ENCODE measurements around the gene VSIR.

Gene VSIR

DNA sequence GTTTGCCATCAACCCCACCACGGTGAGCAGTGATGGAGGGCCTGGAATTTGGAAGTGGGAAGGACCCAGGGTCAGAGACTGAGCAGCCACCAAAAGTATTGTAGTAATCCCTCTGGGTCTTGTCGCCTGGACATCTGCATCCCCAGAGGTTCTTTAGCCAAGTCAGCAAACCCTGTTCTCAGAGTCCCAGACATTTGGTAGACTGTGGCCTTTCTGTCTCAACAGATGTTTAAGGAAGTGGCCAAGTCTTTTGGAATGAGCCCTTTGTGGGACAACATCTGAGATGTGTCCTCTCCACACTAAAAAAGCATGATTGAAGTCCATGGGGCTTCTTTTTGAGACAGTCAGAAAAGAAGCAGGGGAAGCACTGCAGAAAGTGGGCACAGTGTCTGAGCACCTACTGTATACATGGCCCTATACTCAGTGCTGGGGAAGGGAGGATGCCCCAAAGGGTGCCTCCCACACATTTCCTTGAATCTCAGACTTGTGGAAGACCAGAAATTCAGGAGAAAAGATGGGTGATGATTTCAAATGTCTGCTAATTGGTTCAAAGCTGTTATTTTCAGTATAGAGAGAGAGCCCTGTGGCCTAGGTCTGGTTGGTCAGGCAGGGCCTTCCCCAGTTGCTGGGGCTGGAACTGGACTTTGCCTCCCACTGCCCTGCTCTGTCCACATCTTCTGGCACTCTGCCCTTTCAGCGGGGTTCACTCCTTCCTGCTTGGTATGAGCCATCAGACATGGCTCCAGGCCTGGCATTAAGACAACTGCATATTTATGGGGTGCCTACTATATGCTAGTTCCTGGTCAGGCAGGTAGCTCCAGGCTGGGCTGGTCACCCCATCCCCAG lies 26.5 kb upstream of the VSIR start:
- Mint-ChIP-seq H3K27me3 (ENCODE audit: low read depth) (peaks cover 12% of the 10 kb centered on the region), H3K9me3 (no peaks in the 10 kb centered on the region), H3K36me3 (ENCODE audit: low read depth) (no peaks in the 10 kb centered on the region), H3K4me3 (no peak overlapping the region), H3K4me1 (ENCODE audit: low read depth) (peaks cover 5% of the 10 kb centered on the region), H3K27ac (no peak overlapping the region)

DNA sequence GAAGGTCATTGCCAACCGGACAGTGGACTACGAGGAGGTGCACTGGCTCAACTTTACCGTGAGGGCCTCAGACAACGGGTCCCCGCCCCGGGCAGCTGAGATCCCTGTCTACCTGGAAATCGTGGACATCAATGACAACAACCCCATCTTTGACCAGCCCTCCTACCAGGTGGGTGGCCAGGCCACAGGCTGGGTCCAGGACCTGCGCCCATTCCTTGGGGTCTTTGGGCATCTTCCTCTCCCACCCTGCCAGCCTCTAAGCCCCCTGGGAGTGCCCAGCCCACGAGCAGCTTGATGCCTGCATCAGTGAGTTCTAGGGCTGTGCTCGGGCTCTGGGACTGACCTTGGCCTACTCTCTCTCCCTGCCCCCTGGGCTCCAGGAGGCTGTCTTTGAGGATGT lies 25.8 kb upstream of the VSIR start:
- Mint-ChIP-seq H3K36me3 (ENCODE audit: low read depth) (no peaks in the 10 kb centered on the region), H3K9me3 (no peaks in the 10 kb centered on the region), H3K27ac (no peak overlapping the region), H3K27me3 (ENCODE audit: low read depth) (peaks cover 6% of the 10 kb centered on the region), H3K4me3 (no peak overlapping the region), H3K4me1 (ENCODE audit: low read depth) (peaks cover 5% of the 10 kb centered on the region)

DNA sequence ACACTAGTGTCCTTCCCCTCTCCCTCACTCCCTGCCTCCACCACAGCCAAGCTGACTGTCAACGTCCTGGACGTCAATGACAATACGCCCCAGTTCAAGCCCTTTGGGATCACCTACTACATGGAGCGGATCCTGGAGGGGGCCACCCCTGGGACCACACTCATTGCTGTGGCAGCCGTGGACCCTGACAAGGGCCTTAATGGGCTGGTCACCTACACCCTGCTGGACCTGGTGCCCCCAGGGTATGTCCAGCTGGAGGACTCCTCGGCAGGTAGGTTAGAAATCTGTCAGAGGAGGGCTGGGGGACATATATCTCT lies 24.9 kb upstream of the VSIR start:
- H3K4me3 Mint-ChIP-seq = no peak overlapping the region

DNA sequence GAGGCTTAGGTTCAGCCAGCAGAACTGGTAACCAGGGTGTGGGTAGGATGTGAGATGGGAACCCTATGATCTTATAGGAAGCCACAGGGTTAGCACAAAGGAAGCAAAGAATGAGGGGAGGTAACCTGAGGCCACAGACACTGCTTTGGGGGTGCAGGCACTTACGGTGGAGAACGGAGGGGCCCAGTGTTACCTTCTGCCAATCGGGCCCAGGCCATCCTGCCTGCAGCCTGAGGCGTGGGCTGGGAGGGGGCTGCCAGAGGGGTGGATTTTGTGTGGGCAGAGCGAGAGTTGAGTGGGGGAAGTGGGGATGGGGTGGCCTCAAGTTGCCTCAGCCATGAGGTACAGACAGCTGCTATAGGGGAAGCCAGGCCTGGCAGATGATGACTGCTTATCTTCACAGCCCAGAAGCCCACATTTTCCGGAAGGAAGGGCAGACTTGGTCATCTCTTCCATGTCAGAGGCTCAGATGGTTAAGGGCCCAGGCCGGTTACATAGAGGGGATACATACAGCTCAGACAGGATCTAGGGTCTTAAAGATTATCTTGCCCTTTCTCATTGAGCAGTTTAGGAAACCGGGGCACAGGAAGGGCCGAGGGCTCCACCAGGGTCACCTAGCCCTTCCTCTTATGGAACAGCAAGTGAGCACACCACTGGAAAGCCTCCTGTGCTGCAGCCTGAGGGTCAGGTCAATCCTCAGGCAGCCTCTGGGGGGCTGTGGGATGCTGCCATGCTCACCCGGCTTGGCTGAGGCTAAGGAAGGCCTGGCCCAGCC lies 24.4 kb upstream of the VSIR start:
- no peak overlapping the region for H3K4me3 Mint-ChIP-seq
- H3K27me3 Mint-ChIP-seq (ENCODE audit: low read depth) = peaks cover 4% of the 10 kb centered on the region
- no peaks in the 10 kb centered on the region for H3K36me3 Mint-ChIP-seq (ENCODE audit: low read depth)
- H3K27ac Mint-ChIP-seq = no peak overlapping the region
- no peaks in the 10 kb centered on the region for H3K9me3 Mint-ChIP-seq
- H3K4me1 Mint-ChIP-seq (ENCODE audit: low read depth) = peaks cover 5% of the 10 kb centered on the region

More for the DNA sequence above, 24.9 kb upstream of the VSIR start:
- Mint-ChIP-seq H3K4me1 (ENCODE audit: low read depth) (peaks cover 5% of the 10 kb centered on the region), H3K27ac (no peak overlapping the region), H3K9me3 (no peaks in the 10 kb centered on the region), H3K27me3 (ENCODE audit: low read depth) (peaks cover 4% of the 10 kb centered on the region), H3K36me3 (ENCODE audit: low read depth) (no peaks in the 10 kb centered on the region)

DNA sequence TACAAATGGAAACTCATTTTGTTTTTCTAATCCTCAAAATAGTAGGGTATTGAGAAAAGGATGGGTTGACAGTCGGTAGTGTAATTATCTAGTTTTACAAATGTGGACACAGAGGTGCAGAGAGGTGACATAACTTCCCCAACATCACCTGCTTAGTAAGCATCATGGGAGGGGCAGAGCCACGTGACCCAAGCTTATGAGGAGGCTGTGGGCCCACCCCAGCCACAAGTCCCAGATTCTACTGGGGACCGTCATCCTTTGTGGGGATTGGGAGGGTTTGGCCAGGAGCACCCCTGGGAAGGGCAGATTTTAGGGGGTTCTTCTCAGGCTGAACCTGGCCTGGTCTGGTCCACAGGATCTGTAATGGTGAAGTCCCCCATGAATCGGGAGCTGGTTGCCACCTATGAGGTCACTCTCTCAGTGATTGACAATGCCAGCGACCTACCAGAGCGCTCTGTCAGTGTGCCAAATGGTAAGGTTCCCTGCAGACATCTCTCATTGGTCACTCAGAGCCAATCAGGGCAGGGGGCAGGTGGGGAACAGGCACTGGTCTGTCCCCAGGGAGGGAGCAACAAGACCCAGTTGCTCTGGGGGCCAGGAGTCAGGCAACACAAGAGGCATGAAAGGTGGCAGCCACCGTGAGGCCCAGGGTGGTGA lies 23.6 kb upstream of the VSIR start:
- H3K36me3 Mint-ChIP-seq (ENCODE audit: low read depth) = no peaks in the 10 kb centered on the region
- H3K27me3 Mint-ChIP-seq (ENCODE audit: low read depth) = peaks cover 4% of the 10 kb centered on the region
- H3K4me3 Mint-ChIP-seq = no peak overlapping the region
- no peaks in the 10 kb centered on the region for H3K9me3 Mint-ChIP-seq
- H3K27ac Mint-ChIP-seq = no peak overlapping the region
- H3K4me1 Mint-ChIP-seq (ENCODE audit: low read depth) = peaks cover 5% of the 10 kb centered on the region

DNA sequence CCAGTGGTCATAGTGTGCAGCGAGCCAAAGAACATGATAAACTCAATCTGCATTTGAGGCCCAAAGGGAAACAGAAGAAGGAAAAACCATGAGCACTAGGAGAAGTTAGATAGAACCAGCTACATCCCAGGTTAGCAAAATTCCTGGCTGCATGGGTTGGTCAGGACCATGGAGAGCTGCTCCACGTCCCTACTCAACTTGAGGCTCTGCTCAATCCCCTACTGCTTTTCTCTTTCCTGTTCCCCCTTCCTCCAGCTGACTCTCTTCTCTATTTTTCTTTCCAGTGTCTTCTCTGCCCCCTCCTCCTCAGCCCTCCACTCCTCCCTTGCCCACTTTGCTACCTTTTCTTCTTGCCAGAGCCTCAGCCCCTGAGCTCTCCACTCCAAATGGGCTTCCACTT lies 21.9 kb upstream of the VSIR start:
- Mint-ChIP-seq H3K4me1 (ENCODE audit: low read depth) (peaks cover 10% of the 10 kb centered on the region), H3K36me3 (ENCODE audit: low read depth) (no peaks in the 10 kb centered on the region), H3K27ac (no peak overlapping the region), H3K9me3 (no peaks in the 10 kb centered on the region), H3K4me3 (no peak overlapping the region), H3K27me3 (ENCODE audit: low read depth) (no peaks in the 10 kb centered on the region)

DNA sequence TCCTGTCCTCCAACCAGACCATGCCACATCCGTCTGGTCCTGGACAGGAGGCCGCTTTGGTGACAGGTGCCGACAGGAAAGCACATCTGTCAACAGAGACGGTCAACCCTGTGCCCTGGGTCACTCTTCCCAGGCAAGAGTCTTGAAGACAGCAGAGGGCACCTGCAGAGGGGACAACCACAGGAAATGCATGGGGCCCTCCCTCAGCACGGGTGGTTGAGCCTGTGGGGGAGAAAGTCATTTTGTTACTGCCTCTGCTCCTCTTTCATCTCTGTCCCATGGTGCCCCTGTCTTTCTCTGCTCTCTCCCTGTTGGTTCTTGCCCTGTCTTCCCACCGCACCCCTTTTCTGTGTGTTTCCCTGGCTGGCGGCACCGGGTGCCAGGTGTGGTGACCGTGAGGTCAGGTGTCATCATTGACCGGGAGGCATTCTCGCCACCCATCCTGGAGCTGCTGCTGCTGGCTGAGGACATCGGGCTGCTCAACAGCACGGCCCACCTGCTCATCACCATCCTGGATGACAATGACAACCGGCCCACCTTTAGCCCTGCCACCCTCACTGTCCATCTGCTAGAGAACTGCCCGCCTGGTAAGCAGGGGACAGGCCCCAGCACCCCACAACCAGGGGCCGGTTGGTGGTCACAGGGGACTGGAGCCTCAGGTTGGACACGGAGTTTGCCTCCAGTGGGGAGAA lies 17.6 kb upstream of the VSIR start:
- Mint-ChIP-seq H3K9me3 (no peaks in the 10 kb centered on the region), H3K4me3 (no peak overlapping the region), H3K4me1 (ENCODE audit: low read depth) (peaks cover 5% of the 10 kb centered on the region), H3K27ac (no peak overlapping the region), H3K36me3 (ENCODE audit: low read depth) (no peaks in the 10 kb centered on the region), H3K27me3 (ENCODE audit: low read depth) (no peaks in the 10 kb centered on the region)

DNA sequence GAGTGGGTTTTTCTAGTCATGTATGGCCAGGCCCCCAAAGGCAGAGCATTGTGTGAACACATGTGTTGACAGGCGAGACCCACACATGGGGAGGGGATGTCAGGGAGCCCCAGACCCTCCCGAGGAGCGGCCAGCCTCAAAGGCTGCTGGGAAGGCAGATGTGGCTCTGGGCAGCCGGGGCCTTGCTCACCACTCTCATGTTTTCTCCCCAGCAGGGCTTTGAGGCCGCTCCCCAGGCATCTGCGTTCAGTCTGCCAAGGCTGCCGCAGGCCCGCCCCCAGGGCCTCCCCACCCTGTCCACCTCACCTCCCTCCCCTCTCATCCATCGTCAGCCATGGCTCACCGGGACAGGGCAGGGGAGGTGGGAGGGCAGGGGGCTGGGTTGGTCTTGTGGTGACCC lies 16.6 kb upstream of the VSIR start:
- Mint-ChIP-seq H3K9me3 (no peaks in the 10 kb centered on the region), H3K27ac (no peak overlapping the region), H3K4me3 (no peak overlapping the region), H3K36me3 (ENCODE audit: low read depth) (no peaks in the 10 kb centered on the region), H3K4me1 (ENCODE audit: low read depth) (peaks cover 5% of the 10 kb centered on the region), H3K27me3 (ENCODE audit: low read depth) (no peaks in the 10 kb centered on the region)

DNA sequence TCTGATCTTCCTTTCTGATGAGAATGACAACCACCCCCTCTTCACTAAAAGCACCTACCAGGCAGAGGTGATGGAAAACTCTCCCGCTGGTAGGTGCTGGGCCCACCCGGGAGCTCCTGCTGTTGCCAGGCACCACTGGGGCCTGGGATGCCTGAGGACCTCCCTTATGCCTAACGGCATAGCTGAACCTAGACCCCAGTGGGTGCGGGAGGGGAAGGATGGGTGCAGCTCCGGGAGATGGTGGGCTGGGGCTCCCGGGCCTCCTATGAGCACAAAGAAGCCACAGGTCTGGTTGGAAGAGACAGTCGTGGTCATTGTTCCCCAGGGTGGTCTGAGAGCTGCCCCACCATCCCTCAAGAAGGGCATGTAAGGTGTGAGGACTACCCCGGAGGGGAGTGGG lies 15.6 kb upstream of the VSIR start:
- Mint-ChIP-seq H3K4me3 (no peak overlapping the region), H3K9me3 (no peaks in the 10 kb centered on the region), H3K27ac (no peak overlapping the region), H3K36me3 (ENCODE audit: low read depth) (no peaks in the 10 kb centered on the region), H3K27me3 (ENCODE audit: low read depth) (no peaks in the 10 kb centered on the region), H3K4me1 (ENCODE audit: low read depth) (peaks cover 5% of the 10 kb centered on the region)

DNA sequence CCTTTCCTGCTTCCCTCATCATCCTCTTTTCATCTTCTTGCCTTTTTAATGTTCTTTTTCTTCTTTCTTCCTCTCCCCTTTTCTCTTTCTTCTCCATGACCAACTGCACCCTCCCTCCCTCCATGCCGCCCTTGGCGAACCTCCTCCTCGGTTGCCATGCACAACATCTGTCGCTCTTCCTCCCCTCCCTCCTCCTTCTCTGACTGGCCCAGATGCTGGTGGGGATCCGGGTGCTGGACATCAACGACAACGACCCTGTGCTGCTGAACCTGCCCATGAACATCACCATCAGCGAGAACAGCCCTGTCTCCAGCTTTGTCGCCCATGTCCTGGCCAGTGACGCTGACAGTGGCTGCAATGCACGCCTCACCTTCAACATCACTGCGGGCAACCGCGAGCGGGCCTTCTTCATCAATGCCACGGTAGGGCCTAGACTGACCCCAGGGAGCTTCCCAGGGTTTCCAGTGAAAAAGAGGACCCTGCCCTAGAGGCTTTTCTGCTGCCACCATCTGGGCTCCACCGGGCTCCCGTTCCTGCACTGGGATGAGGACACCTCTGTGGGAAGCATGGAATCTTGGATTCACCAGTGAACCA lies 11.5 kb upstream of the VSIR start:
- no peak overlapping the region for H3K4me3 Mint-ChIP-seq
- H3K27ac Mint-ChIP-seq = no peak overlapping the region
- H3K27me3 Mint-ChIP-seq (ENCODE audit: low read depth) = no peaks in the 10 kb centered on the region
- no peaks in the 10 kb centered on the region for H3K9me3 Mint-ChIP-seq
- H3K4me1 Mint-ChIP-seq (ENCODE audit: low read depth) = peaks cover 13% of the 10 kb centered on the region
- H3K36me3 Mint-ChIP-seq (ENCODE audit: low read depth) = no peaks in the 10 kb centered on the region

DNA sequence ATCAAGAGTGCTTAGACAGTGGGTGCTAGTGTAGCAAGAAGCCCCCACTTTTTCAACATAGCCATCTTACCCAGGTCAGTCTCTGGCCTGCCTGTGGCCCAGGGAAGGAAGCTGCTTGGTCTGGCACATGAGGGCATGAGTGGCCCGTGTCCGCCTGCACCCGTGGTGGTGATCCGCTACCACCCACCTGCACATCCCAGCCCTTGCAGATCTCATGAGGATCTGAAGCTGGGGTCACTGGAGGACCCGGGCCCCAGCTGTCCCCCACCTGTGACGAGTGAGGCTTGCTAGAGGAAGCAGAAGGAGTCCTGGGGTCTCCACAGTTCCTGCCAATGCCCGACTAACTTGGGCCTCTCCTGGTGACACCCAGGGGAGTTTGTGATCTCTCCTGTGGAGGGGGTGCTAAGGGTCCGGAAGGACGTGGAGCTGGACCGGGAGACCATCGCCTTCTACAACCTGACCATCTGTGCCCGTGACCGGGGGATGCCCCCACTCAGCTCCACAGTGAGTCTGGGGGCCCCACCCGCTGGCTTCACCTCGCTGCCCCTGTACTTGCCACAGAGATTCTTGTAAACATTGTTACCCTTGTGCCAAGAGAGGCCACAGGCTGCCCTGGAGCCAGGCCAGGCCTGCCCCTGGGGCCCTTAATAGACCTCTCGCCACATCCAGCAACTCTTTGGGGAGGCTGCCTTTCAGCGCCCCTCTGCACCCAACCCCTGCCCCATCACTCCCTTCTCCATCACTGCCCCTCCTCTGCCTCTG lies 10.8 kb upstream of the VSIR start:
- Mint-ChIP-seq H3K27me3 (ENCODE audit: low read depth) (no peaks in the 10 kb centered on the region), H3K36me3 (ENCODE audit: low read depth) (no peaks in the 10 kb centered on the region), H3K9me3 (no peaks in the 10 kb centered on the region), H3K4me1 (ENCODE audit: low read depth) (peaks cover 15% of the 10 kb centered on the region), H3K27ac (no peak overlapping the region), H3K4me3 (no peak overlapping the region)

DNA sequence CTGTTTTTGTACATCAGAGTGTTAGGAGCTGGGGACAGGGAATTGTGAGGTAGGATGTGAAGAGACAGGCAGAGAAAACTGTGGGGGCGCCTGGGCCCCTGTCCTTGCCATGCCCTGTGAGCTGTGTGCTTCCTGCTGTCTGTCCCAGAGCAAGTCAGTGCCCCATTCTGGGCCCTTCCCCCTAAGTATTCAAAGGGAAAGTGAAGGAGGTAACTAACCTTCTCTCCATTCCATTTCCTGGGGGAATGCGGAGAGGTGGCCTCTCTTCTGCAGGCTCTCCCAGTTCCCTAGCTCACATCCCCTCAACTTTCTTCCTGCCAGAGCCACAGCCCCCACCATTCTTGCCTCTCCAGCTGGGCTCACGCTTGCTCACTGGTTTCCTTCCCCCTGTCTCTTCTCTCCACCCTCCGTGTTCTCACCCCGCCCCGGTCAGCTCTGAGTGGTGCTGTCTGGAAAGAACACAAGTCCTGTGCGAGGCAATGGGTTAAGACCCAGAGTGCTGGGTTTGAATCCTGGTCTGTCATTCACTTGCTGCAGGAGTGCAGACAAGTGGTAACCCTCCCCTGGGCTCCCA lies 9.7 kb upstream of the VSIR start:
- Mint-ChIP-seq H3K9me3 (no peaks in the 10 kb centered on the region), H3K36me3 (ENCODE audit: low read depth) (no peaks in the 10 kb centered on the region), H3K4me1 (ENCODE audit: low read depth) (peaks cover 15% of the 10 kb centered on the region), H3K27me3 (ENCODE audit: low read depth) (no peaks in the 10 kb centered on the region), H3K27ac (no peak overlapping the region), H3K4me3 (no peak overlapping the region)

DNA sequence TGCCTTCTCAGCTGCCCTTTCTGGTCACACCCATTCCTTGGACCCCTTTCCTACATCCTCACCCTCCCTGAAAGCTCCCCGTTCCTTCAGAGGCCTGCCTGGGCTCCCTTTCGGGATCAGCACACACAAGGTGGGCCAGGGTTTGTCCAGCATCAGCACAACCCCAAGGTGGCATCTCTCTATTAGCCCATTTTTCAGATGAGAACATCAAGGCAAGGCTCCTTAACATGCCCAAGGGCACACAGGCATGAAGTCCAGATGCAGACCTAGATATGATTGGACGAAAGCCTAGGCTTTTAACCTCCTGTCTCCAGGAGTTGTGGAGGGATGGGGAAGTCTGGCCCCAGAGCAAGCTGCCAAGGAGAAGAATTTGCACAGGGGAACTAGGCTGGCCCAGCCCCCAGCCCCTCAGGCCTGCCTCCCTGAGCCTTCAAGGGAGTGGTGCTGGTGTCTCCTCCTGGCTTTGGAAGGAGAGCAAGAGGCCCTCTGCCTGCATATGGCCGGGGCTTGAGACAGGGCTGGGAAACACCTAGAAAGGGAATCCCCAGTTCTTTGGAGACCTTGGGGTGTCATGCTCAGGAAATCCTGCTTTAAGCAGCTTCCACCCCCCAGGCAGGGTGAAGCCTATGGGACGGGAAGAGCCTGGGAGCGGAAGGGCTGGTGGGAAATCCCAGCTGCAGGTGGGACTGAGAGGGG lies 9.0 kb upstream of the VSIR start:
- Mint-ChIP-seq H3K27me3 (ENCODE audit: low read depth) (no peaks in the 10 kb centered on the region), H3K27ac (no peak overlapping the region), H3K9me3 (peaks cover 2% of the 10 kb centered on the region), H3K4me1 (ENCODE audit: low read depth) (peaks cover 16% of the 10 kb centered on the region), H3K36me3 (ENCODE audit: low read depth) (no peaks in the 10 kb centered on the region), H3K4me3 (no peak overlapping the region)

Data from T-helper 1 cell treated with Interleukin-12 subunit alpha and Interleukin-12 subunit beta and Interleukin-4 antibody, amounts not matched to agents 30 μg/mL and 1 μg/mL, for 36 hours (primary cell).